Right forelimb (tissue), 1 donor: ENCODE results near the gene BBS12.

Experiments used
- DNase-seq: peaks from one replicate; pipeline ENCODE4 v3.0.0-alpha.2; 2018

The BBS12 gene

DNA sequence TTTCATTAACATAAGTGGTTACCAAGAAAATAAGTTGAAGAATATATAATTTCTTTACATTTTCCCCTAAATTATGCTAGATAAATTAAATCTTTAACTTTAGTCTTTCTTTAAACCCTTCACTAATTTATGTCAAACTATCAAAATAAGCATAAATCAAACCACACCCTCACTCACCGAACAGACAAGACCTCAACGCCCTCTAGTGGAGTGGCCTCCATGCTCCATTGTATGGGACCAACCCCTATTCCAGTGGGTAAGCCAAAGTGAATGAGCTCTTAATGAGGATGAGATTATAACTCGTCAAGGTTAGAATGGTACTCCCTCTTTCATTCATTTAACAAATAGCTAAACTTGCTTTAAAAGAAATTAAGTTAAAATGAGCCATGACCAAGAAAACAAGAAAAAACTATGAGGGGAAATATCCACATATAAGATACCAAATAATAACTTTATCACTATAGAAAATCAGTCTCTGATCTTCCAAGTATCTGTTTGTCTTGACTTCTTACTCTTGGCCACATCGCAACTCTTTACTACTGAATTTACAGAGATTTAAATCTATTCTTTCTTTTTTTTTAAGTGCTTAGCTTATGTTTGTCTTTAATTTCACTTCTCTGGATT is 15.6 kb upstream of the BBS12 start:
- no peak for DNase-seq

DNA sequence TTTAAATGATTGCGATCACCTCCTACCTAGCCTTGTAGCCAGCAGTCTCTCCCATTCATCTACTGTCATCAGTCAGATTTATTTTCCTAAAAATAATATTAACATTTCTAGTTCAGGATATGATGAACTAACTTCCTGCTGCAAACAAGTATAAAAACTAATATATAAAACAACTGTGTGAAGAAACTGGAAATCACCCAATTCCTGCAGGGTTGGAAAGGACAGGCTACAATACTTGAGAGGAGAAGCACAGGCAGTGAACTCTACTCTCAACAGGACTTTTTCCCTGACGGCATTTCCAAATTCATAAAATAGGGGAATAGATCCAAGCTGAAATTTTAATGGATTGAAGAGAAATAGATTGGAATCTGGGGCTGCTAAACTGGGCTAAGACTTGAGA is 14.2 kb upstream of the BBS12 start:
- DNase-seq: no peak

DNA sequence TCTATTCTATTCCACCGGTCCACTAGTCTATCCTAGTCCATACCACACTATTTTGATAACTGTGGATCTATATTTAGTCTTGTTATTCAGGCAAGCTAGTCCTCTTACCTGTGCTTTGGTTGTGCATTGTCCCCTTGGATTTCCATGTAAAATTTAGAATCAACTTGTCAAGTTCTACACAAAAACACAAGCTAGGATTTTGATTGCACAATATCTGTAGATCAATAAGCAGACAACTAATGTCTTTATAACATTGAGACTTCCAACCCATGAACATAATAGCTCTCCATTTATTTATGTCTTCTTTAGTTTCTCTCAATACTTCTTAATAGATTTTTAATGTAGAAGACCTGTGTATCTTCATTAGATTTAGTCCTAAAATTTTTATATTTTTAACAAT is 10.2 kb upstream of the BBS12 start:
- no peak for DNase-seq

- peak; percentile 44 for DNase-seq
Measured at GRCh38 chr4:122728856-122729255, 3.6 kb upstream of the BBS12 start.

DNA sequence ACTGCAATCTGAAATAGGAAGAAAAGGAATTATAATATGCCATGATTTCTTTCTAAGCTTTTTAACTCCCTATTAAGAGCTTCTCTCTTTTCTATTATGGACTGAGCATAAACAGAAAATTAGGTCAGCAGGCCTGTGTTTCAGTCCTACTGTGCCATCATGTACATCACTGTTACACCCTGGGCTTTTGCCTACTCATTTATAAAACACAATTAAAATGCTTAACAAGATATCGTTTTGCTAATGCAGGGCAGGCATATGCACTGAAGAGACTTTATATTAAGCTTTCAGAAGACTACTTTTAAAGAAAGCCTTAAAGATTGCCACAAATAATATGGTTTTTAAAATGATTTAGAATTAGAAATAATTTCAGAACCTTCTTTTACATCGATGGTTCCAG is 828 bp upstream of the BBS12 start:
- DNase-seq: no peak

GRCh38 chr4:122733787-122734120 is 1.2 kb downstream of the BBS12 start:
- DNase-seq: no peak

DNA sequence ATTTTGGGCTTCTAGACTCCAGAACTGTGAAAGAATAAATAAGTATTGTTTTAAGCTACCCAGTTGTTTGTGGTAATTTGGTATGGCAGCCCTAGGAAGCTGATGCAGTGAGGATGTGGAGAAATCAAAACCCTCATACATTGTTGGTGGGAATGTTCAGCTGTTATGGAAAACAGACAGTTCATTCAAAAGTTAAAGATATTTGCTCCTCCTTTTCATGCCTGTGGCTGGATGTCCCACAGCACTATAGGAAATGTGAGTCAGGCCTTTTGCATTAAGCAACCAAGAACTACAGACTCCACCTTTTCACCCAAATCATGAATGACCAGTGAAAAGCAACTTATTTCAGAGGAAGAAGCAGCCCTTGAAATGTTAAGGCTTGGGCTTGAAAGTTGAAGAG is 6.7 kb downstream of the BBS12 start:
- DNase-seq: no peak

DNA sequence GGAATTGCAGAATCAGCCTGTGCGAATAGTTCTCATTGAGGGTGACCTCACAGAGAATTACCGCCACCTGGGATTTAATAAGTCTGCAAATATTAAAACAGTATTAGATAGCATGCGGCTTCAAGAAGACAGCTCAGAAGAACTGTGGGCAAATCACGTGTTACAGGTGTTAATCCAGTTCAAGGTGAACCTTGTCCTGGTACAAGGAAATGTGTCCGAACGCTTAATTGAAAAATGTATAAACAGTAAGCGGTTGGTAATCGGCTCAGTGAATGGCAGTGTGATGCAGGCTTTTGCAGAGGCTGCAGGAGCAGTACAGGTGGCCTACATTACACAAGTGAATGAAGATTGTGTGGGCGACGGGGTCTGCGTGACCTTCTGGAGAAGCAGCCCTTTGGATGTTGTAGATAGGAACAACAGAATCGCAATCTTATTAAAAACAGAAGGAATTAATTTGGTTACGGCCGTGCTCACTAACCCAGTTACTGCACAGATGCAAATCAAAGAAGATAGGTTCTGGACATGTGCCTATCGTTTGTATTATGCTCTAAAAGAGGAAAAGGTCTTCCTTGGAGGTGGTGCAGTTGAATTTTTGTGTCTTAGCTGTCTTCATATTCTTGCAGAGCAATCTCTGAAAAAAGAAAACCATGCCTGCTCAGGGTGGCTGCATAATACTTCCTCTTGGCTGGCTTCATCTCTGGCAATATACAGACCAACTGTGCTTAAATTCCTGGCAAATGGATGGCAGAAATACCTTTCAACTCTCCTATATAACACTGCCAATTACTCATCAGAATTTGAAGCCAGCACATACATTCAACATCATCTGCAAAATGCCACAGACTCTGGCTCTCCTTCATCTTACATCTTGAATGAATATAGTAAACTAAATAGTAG is 10.7 kb downstream of the BBS12 start:
- DNase-seq: no peak

GRCh38 chr4:122744229-122744628 is 11.7 kb downstream of the BBS12 start:
- DNase-seq: no peak

DNA sequence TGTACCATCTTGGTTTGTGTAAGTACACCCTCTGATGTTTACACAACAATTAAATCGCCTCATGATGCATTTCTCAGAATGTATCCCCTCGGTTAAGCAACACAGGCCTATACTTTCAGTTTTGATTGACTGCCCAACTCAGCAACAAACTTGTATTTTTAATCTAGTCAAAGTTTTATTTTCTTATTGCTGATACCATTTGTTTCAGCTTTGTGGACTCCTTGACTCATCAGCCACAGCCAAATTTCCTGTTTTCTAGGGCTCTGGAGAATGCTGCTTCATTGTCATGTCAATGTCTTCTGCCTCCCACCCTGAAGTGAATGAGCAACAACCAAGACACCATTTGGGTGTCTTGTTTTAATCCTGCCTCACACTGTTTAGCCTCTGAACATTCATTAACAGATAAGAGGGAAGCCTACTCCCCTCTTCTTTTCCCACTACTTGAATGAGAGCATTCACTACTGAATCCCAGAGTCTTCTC is 14.0 kb downstream of the BBS12 start:
- DNase-seq: no peak

DNA sequence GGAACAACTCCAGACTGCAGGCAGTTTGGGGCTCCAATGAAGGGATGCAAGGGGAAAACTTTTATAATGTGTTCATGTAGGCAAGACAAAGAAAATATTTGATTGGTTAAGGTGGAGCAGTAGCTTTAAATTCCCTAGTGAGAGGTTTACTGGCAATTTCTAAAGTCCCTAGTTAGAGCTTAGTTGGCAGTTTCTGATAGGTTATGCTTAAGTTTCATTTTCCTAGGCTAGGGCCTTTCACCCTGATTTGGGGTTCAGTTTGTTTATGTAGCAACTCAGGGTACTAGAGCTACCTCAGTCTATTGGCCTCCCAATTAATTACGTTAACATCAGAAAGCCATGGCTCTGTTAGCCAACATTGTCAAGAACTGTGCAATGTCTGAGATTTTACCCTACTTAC is 14.6 kb downstream of the BBS12 start:
- DNase-seq: no peak

DNA sequence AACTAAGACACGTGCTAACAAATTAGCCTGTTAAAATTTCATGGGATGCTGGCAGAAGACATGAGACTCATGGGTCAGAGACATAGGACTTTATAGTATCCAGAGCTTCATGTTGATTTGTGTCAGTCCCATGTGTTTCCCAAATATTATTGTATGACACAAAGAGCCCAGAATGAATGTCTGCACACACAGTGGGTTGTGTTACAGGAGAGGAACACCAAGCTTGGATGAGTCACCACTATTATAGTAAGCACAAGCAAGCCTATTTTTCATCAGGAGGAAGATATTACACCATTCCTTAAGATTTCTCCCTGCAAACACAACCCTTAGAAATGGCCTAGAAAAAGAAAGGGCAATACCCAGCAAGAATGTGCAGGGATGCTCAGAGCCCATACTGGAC is 15.4 kb downstream of the BBS12 start:
- no peak for DNase-seq

GRCh38 chr4:122749704-122750454 is 17.4 kb downstream of the BBS12 start:
- no peak for DNase-seq

GRCh38 chr4:122755675-122756074 is 23.2 kb downstream of the BBS12 start:
- no peak for DNase-seq

- no peak for DNase-seq
Measured at GRCh38 chr4:122758033-122758432, 25.5 kb downstream of the BBS12 start.

- no peak for DNase-seq
Measured at GRCh38 chr4:122759639-122760310, 27.3 kb downstream of the BBS12 start.

GRCh38 chr4:122762520-122762919 is 30.0 kb downstream of the BBS12 start:
- no peak for DNase-seq

DNA sequence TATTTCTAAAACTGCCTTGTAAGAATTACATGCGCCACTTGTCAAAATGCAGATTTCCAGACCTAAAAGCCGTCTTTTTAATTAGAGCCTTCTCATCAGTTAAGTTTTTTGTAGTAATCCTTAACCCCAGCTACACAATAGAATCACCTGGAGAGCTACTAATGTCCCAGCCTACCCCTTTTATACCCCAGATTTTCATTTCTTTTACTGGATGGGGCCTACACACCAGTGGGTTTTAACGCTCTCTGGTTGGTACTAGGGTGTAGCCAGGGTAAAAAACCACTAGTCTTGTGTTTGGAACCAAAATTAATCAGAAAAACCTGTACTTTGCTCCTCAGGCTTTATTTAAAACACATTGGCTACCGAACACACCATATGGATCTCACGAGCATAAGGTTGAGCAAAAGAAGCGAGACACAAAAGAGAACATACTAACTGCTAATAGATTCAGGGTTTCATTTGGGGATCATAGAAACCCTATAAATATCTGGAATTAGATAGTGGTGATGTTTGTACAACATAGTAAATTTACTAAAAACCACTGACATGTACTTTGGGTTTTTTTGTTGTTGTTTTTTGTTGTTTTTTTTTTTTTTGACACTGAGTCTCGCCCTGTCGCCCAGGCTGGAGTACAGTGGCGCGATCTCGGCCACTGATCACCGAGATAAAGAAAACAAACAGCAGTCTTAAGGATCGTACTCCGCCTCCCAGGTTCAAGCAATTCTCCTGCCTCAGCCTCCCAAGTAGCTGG is 30.6 kb downstream of the BBS12 start:
- no peak for DNase-seq

DNA sequence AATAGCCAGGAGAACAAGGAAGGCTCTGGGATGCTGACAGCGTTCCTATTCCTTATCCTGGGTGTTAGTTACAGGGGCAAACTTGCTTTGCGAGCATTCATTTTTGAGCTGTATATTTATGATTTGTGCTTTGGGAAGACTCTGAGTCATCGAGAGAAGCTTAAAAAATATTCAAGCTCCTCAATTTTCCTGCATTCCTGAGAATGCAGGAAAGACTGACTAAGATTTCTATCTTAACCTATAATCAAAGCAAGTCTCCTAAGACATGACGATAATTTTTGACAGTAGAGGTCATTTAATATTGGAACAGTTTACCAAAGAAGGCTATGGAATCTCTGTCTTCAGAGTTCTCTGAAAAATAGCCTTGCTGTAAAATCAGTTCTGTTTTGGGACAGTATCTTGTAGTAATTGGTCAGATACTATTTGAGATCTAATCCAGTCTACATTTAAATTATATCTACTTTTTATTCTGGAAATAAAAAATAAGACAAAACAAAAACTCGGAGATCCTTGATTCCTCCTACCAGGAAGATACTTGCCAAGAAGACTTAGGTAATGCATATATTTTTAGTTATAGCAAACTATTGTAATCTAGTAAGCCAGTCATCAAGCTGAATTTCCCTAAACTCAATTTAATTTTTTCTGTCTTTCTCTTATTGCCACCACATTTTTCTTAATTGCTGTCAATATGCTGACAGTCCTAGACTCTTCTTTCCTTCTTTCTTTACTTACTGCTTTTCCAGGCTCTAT is 31.7 kb downstream of the BBS12 start:
- no peak for DNase-seq

- no peak for DNase-seq
Measured at GRCh38 chr4:122764821-122765215, 32.3 kb downstream of the BBS12 start.

GRCh38 chr4:122765692-122766352 is 33.3 kb downstream of the BBS12 start:
- DNase-seq: no peak
